SK-N-SH (cell line): ENCODE data around the gene CSF2RB. TPM values are rescaled to one million over a fixed set of nuclear protein-coding genes. Genes with fewer than 3 reads are reported as not detected.

Source experiments
- CTCF ChIA-PET: fragments of 300-600, 350-600 bp; formaldehyde crosslinking; extraction: SDS; loops from one replicate; lab custom pipeline; 2021; lab: Yijun Ruan, JAX
- POLR2A ChIA-PET: fragments of 350-600 bp; sonication (Branson Sonifier 250); formaldehyde crosslinking; extraction: SDS; loops from one replicate; lab custom pipeline; 2020; ENCODE audit warnings: antibody characterized with exemption, inconsistent platforms; lab: Yijun Ruan, JAX
- DNase-seq: peaks from one replicate; pipeline ENCODE4 v3.0.0; 2012
- H2AFZ ChIP-seq: fragments of 200-600 bp; sonication (generic); 2 replicates; pipeline ENCODE4 v1.8.1; 2016; ENCODE audit warnings: antibody characterized with exemption, mild to moderate bottlenecking, low read depth
- H3F3A ChIP-seq: fragments of 200-600 bp; sonication (generic); replicated peaks from 2 replicates; pipeline ENCODE3; 2016; ENCODE audit warnings: antibody characterized with exemption, mild to moderate bottlenecking; ENCODE audit not compliant: insufficient read depth
- H3K27ac ChIP-seq, 2 experiments: fragments of 200-500 bp in 1 of 2; fragments of 200-600 bp in 1 of 2; sonication (Bioruptor generic) in 1 of 2; sonication (generic), shearing (Covaris generic) in 1 of 2; 2 replicates each; pipeline versions ENCODE4 v1.5.1 to v1.6.1; 2014 to 2016; ENCODE audit warnings: low read depth in 2 of 2, inconsistent platforms in 1 of 2, low read length in 1 of 2, mild to moderate bottlenecking in 1 of 2, mixed read lengths in 1 of 2
- H3K27me3 ChIP-seq: fragments of 200-600 bp; sonication (generic), shearing (Covaris generic); 2 replicates; pipeline ENCODE4 v1.6.1; 2016; ENCODE audit warnings: mixed run types; ENCODE audit not compliant: insufficient read depth
- H3K36me3 ChIP-seq, 2 experiments: fragments of 200-500 bp in 1 of 2; fragments of 200-600 bp in 1 of 2; sonication (Bioruptor generic) in 1 of 2; sonication (generic) in 1 of 2; replicated peaks in 1 of 2; 2 replicates each; pipeline versions ENCODE3 to v1.5.1; 2014 to 2016; ENCODE audit warnings: low read length in 1 of 2, mild to moderate bottlenecking in 1 of 2; ENCODE audit not compliant: insufficient read depth in 2 of 2, control insufficient read depth in 1 of 2
- H3K4me1 ChIP-seq, 2 experiments: fragments of 200-500 bp in 1 of 2; fragments of 200-600 bp in 1 of 2; sonication (Bioruptor generic) in 1 of 2; sonication (generic), shearing (Covaris generic) in 1 of 2; 2 replicates each; pipeline versions ENCODE4 v1.5.1 to v1.6.1; 2014 to 2016; ENCODE audit warnings: low read depth in 1 of 2, low read length in 1 of 2, mixed run types in 1 of 2; ENCODE audit not compliant: insufficient read depth in 2 of 2, control insufficient read depth in 1 of 2
- H3K4me2 ChIP-seq: fragments of 200-600 bp; sonication (generic), shearing (Covaris generic); 2 replicates; pipeline ENCODE4 v1.6.1; 2017; ENCODE audit warnings: mixed run types
- H3K4me3 ChIP-seq, 2 experiments: fragments of 200-500 bp in 1 of 2; fragments of 200-600 bp in 1 of 2; sonication (Bioruptor generic) in 1 of 2; sonication (generic), shearing (Covaris generic) in 1 of 2; 2 replicates each; pipeline versions ENCODE4 v1.5.1 to v1.8.1; 2014 to 2016; ENCODE audit warnings: low read depth in 2 of 2, inconsistent platforms in 1 of 2, low read length in 1 of 2, mild to moderate bottlenecking in 1 of 2, mixed read lengths in 1 of 2, moderate library complexity in 1 of 2
- H3K79me2 ChIP-seq: fragments of 200-600 bp; sonication (generic); 2 replicates; pipeline ENCODE4 v1.8.1; 2017; ENCODE audit warnings: mild to moderate bottlenecking; ENCODE audit not compliant: insufficient read depth
- H3K9ac ChIP-seq: fragments of 200-600 bp; sonication (generic); 2 replicates; pipeline ENCODE4 v1.6.1; 2017; ENCODE audit warnings: mixed run types
- H3K9me2 ChIP-seq: fragments of 200-600 bp; sonication (generic); 2 replicates; pipeline ENCODE4 v1.6.1; 2017; ENCODE audit warnings: mixed run types
- H3K9me3 ChIP-seq: fragments of 200-600 bp; sonication (generic); 2 replicates; pipeline ENCODE4 v1.6.1; 2017; ENCODE audit warnings: mixed run types, mild to moderate bottlenecking, moderate library complexity
- H4K20me1 ChIP-seq: fragments of 200-600 bp; sonication (generic); 2 replicates; pipeline ENCODE4 v1.6.1; 2017; ENCODE audit warnings: mild to moderate bottlenecking, mixed run types; ENCODE audit not compliant: insufficient read depth
- CHD2 ChIP-seq: fragments of 150-350 bp; IDR thresholded peaks from 2 replicates; pipeline ENCODE4 v1.6.1; 2018; ENCODE audit warnings: low read length; ENCODE audit not compliant: partially characterized antibody
- ELF1 ChIP-seq: IDR thresholded peaks from 2 replicates; pipeline ENCODE4 v1.4.0; 2012
- EP300 ChIP-seq, 2 experiments: IDR thresholded peaks; 2 replicates each; pipeline versions ENCODE4 v1.4.0 to v1.6.1; 2012; ENCODE audit warnings: borderline replicate concordance in 1 of 2, low read depth in 1 of 2, low read length in 1 of 2
- EZH2phosphoT487 ChIP-seq: fragments of 200-600 bp; sonication (generic); IDR thresholded peaks from 2 replicates; pipeline ENCODE4 v1.6.1; 2017; ENCODE audit warnings: low read depth, mixed run types, mild to moderate bottlenecking, antibody characterized with exemption, moderate library complexity, borderline replicate concordance
- FOSL2 ChIP-seq: IDR thresholded peaks from 2 replicates; pipeline ENCODE4 v1.4.0; 2012; ENCODE audit warnings: low read depth, mild to moderate bottlenecking, moderate library complexity, borderline replicate concordance
- GABPA ChIP-seq: IDR thresholded peaks from 2 replicates; pipeline ENCODE4 v1.4.0; 2012; ENCODE audit warnings: low read depth, mild to moderate bottlenecking
- GATA2 ChIP-seq: sonication (generic); formaldehyde crosslinking; IDR thresholded peaks from 2 replicates; pipeline ENCODE4 v1.5.0; 2020; ENCODE audit warnings: mild to moderate bottlenecking, missing genetic modification reagents
- JUND ChIP-seq: IDR thresholded peaks from 2 replicates; pipeline ENCODE4 v1.4.0; 2012
- MXI1 ChIP-seq: IDR thresholded peaks from 2 replicates; pipeline ENCODE4 v1.6.1; 2012; ENCODE audit warnings: mild to moderate bottlenecking, low read depth, low read length, improper control_type of control experiment
- NRF1 ChIP-seq: IDR thresholded peaks from 2 replicates; pipeline ENCODE4 v1.6.1; 2012; ENCODE audit warnings: low read depth, mild to moderate bottlenecking, low read length
- RAD21 ChIP-seq: IDR thresholded peaks from 2 replicates; pipeline ENCODE4 v1.6.1; 2012; ENCODE audit warnings: mild to moderate bottlenecking, low read length
- RCOR1 ChIP-seq: fragments of 150-350 bp; IDR thresholded peaks from 2 replicates; pipeline ENCODE4 v1.6.1; 2017; ENCODE audit warnings: antibody characterized with exemption, low read length
- RFX5 ChIP-seq: IDR thresholded peaks from 2 replicates; pipeline ENCODE4 v1.6.1; 2012; ENCODE audit warnings: mild to moderate bottlenecking, improper control_type of control experiment, low read length
- SIN3A ChIP-seq: IDR thresholded peaks from 2 replicates; pipeline ENCODE4 v1.6.1; 2012; ENCODE audit warnings: low read depth, mild to moderate bottlenecking, low read length, moderate library complexity, borderline replicate concordance
- SMC3 ChIP-seq: IDR thresholded peaks from 2 replicates; pipeline ENCODE4 v1.6.1; 2012; ENCODE audit warnings: low read depth, low read length, improper control_type of control experiment
- TCF12 ChIP-seq: IDR thresholded peaks from 2 replicates; pipeline ENCODE4 v1.4.0; 2012
- YY1 ChIP-seq: IDR thresholded peaks from 2 replicates; pipeline ENCODE4 v1.4.0; 2012; ENCODE audit warnings: low read depth, mild to moderate bottlenecking
- WGBS: methylation state at CpG from one replicate; pipeline ENCODE4 v1.1.6; 2017; ENCODE audit warnings: low lambda C conversion rate; 5-methylcytosine and 5-hydroxymethylcytosine counted together
- polyA plus RNA-seq, 3 experiments: library from polyadenylated mRNA; depleted of rRNA; stranded (reverse); fragments of >200 nt; gene quantifications; 2 replicates each; pipeline ENCODE4 v1.2.3, GENCODE V29; 2012
- TF ChIP-seq, protein P1 (sequence below): IDR thresholded peaks from 2 replicates; pipeline ENCODE4 v1.4.0; 2012; ENCODE audit warnings: low read depth, borderline replicate concordance
- TF ChIP-seq, protein P2 (sequence below): IDR thresholded peaks from 2 replicates; pipeline ENCODE4 v1.4.0; 2012; ENCODE audit warnings: low read depth, borderline replicate concordance
- TF ChIP-seq, protein P3 (sequence below): IDR thresholded peaks from 2 replicates; pipeline ENCODE4; 2012

The CSF2RB gene
- polyA plus RNA-seq, 1 of the 3 experiments (the other 2 are of a cell fraction), result not detected

DNA sequence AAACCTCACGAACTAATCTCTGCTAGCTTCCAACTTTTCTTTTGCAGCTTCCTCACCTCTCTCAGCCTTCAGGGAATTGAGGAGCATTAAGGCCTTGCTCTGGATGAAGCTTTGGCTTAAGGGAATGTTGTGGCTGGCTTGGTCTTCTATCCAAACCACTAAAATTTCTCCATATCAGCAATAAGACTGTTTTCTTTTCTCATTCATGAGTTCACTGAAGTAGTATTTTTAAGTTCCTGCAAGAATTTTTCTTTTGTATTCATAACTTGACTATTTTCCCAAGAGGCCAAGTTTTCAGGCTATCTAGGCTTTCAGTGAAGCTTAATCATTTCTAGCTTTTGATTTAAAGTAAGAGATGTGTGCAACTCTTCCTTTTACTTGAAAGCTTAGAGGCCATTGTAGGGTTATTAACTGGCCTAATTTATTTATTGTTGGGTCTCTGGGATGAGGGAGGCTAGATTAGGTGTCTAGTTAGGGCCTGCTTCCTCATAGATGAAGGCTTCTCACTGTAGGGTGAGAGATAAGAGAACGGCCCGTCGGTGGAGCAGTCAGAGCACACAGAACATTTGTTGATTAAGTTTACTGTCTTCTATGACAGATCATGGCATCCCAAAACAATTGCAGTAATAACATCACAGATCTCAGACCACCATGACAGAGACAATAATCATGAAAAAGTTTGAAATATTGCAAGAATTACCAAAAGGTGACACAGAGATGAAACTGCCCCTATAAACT is 33.2 kb downstream of the CSF2RB start:
- DNase-seq, result no peak
- Histone ChIP-seq H4K20me1 (no peaks in the 10 kb centered on the region), H3K79me2 (no peaks in the 10 kb centered on the region), H3K4me3 (no peak overlapping the region), H3K9me3 (no peaks in the 10 kb centered on the region), H3K27me3 (no peaks in the 10 kb centered on the region; the same call in 1 of the 2 replicates), H3K4me2 (no peak overlapping the region), H2AFZ (no peak overlapping the region), H3K4me1 (no peaks in the 10 kb centered on the region), H3K9me2 (no peaks in the 10 kb centered on the region), H3F3A (no peaks in the 10 kb centered on the region), H3K27ac (no peak overlapping the region), H3K36me3 (no peaks in the 10 kb centered on the region), H3K9ac (no peak overlapping the region)
- 36% methylated on average over 4 of the region's 4 CpGs for WGBS
- TF ChIP-seq, protein P1, sequence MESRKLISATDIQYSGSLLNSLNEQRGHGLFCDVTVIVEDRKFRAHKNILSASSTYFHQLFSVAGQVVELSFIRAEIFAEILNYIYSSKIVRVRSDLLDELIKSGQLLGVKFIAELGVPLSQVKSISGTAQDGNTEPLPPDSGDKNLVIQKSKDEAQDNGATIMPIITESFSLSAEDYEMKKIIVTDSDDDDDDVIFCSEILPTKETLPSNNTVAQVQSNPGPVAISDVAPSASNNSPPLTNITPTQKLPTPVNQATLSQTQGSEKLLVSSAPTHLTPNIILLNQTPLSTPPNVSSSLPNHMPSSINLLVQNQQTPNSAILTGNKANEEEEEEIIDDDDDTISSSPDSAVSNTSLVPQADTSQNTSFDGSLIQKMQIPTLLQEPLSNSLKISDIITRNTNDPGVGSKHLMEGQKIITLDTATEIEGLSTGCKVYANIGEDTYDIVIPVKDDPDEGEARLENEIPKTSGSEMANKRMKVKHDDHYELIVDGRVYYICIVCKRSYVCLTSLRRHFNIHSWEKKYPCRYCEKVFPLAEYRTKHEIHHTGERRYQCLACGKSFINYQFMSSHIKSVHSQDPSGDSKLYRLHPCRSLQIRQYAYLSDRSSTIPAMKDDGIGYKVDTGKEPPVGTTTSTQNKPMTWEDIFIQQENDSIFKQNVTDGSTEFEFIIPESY, result no peak
- TF ChIP-seq RCOR1 (no peak), CHD2 (no peak), NRF1 (no peak), TCF12 (no peak), RFX5 (no peak), EP300 (IDR thresholded peaks at IDR 0.05; ENCODE audit: borderline replicate concordance in 1 of 2, low read depth in 1 of 2, low read length in 1 of 2) (no peak), MXI1 (no peak), YY1 (no peak), SIN3A (no peak), JUND (no peak), GABPA (no peak), RAD21 (no peak), ELF1 (no peak), EZH2phosphoT487 (no peak), GATA2 (CRISPR knock-in tag) (no peak), SMC3 (no peak), FOSL2 (no peak)
- TF ChIP-seq, protein P2, sequence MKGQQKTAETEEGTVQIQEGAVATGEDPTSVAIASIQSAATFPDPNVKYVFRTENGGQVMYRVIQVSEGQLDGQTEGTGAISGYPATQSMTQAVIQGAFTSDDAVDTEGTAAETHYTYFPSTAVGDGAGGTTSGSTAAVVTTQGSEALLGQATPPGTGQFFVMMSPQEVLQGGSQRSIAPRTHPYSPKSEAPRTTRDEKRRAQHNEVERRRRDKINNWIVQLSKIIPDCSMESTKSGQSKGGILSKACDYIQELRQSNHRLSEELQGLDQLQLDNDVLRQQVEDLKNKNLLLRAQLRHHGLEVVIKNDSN, result no peak
- TF ChIP-seq, protein P3, sequence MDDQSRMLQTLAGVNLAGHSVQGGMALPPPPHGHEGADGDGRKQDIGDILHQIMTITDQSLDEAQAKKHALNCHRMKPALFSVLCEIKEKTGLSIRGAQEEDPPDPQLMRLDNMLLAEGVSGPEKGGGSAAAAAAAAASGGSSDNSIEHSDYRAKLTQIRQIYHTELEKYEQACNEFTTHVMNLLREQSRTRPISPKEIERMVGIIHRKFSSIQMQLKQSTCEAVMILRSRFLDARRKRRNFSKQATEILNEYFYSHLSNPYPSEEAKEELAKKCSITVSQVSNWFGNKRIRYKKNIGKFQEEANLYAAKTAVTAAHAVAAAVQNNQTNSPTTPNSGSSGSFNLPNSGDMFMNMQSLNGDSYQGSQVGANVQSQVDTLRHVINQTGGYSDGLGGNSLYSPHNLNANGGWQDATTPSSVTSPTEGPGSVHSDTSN, result no peak
- ChIA-PET CTCF (no interaction called here), POLR2A (no interaction called here)
